Measurements from ENCODE around the gene GRIK2.

Gene GRIK2

DNA sequence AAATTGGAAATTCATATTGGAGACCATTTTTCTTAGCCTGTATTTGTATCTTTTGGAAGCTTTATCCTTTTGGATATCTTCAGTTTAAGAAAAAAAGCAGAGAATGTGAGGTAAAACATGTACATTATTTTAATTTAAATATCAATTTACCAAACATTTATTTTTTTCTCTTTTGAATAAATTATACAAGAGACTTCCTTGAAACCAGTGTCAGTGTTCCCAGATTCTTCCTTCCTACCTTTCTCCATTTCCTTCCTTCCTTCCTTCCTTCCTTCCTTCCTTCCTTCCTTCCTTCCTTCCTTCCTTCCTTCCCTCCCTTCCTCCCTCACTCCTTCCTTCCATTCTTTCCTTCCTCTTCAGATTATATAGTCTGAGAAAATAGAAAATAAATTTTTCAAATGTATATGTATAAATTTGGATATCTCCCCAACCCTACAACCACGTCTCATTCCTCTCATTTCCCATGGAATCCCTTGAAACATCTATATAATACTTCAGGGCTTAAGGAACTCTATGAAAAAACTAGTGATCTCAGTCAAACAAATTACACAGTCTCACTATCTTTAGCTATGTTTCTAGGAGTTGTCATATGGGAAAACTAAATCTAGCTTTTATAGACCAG, 528.4 kb downstream of the GRIK2 start:
- TF ChIP-seq, protein P1, sequence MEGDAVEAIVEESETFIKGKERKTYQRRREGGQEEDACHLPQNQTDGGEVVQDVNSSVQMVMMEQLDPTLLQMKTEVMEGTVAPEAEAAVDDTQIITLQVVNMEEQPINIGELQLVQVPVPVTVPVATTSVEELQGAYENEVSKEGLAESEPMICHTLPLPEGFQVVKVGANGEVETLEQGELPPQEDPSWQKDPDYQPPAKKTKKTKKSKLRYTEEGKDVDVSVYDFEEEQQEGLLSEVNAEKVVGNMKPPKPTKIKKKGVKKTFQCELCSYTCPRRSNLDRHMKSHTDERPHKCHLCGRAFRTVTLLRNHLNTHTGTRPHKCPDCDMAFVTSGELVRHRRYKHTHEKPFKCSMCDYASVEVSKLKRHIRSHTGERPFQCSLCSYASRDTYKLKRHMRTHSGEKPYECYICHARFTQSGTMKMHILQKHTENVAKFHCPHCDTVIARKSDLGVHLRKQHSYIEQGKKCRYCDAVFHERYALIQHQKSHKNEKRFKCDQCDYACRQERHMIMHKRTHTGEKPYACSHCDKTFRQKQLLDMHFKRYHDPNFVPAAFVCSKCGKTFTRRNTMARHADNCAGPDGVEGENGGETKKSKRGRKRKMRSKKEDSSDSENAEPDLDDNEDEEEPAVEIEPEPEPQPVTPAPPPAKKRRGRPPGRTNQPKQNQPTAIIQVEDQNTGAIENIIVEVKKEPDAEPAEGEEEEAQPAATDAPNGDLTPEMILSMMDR (IDR thresholded peaks at IDR 0.05) = no peak
- TF ChIP-seq ZFX (IDR thresholded peaks at IDR 0.05; ENCODE audit: borderline replicate concordance) = no peak
- no peak overlapping the region for H3K27ac ChIP-seq

DNA sequence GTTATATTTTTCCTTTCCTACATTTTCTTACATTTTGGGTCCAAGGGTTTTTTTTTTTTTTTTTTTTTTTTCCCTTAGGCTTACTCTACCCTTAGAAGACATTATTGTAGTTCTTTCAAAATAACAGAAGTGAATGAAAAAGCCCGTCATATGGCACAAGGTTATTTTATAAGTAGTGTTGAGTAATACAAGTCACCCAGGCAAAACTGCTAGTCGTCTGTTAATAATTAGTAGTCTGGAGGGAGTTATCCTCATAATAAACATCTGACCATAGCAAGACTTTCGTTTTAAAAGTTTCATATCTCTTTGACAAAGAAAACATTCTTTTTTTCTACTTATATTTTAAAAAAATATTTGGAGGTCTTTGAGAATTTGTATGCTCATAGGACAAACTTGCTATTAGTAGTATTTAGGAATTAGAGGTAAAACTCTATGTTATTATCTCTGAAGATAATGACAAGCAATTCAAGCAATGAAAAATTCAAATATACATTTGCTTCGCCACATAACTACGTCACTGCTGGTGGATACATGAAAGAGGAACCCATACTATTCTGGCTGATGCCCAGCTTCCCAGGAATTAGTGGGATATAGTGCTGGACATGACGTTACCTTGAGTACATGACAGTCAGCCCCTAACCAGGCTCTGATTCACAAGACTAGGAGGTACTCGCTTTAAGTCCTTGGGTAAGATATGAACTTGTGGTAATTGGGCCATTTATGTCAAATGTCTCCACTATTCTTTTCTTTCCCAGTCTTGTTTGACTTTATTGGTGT, 532.8 kb downstream of the GRIK2 start:
- TF ChIP-seq, protein P1 (IDR thresholded peaks at IDR 0.05) = no peak
- no peak for TF ChIP-seq ZFX (IDR thresholded peaks at IDR 0.05; ENCODE audit: borderline replicate concordance)

DNA sequence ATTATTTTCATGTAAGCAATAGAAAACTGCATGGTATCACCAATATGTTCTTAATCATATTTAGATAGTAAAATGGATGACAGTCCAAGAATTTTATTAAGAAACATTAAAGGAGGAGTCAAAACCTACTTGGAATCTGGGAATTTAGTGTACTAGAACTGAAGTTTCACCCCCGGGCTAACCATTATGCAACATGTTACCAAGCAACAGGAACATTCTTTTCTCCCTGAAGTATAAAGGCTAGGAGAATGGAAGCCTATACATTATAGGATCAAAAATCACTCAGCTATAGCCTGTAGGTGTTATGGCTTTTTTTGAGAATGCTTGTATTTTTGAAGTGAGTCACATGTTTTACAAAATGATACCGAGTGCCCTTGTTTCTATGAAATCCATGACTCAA, 538.3 kb downstream of the GRIK2 start:
- no peak overlapping the region; the same call in 1 of the 2 replicates for H3K27ac ChIP-seq
- TF ChIP-seq, protein P1 (IDR thresholded peaks at IDR 0.05) = no peak
- TF ChIP-seq ZFX (IDR thresholded peaks at IDR 0.05; ENCODE audit: borderline replicate concordance) = no peak

More for the DNA sequence above, 532.8 kb downstream of the GRIK2 start:
- no peak overlapping the region for H3K27ac ChIP-seq

DNA sequence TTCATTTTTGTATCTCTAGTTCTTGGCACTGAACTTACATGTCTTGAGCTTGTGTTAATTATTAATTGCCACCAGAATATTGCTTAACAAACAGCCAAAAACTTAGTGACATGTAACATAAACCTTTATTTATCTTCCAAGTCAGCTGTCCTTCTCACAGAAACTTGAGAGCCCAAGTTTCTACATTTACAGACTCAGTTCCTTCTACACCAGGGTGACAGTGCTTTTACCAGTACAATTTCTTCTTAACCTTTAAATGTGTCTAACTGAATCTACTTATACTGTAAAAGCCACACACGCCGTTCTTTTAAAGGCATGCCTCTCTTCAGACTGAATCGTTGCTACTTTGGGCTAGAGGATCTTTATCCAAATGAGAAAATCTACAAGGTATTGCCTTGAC, 539.2 kb downstream of the GRIK2 start:
- TF ChIP-seq, protein P1 (IDR thresholded peaks at IDR 0.05) = no peak
- no peak for TF ChIP-seq ZFX (IDR thresholded peaks at IDR 0.05; ENCODE audit: borderline replicate concordance)
- H3K27ac ChIP-seq = peak overlapping the region; percentile 53

DNA sequence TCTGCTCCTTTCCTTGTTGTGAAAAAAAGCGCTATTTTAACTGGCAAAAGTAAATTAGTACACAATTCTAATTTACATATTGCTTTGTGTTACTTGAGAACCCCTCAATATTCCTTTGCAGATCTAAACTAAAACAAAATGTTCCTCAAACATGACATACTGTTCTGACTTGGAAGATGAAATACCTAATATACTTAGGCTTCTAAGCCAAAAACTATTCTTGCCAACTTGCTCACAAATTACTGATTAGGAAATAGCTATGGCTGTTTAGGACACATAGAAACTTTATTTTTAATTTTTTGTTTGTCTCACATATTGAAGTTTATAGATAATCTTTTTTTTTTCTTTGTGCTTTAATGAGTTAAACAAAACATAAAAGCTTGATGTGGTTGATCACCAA, 542.2 kb downstream of the GRIK2 start:
- TF ChIP-seq ZFX (IDR thresholded peaks at IDR 0.05; ENCODE audit: borderline replicate concordance) = no peak
- TF ChIP-seq, protein P1 (IDR thresholded peaks at IDR 0.05) = no peak
- H3K27ac ChIP-seq = no peak overlapping the region

DNA sequence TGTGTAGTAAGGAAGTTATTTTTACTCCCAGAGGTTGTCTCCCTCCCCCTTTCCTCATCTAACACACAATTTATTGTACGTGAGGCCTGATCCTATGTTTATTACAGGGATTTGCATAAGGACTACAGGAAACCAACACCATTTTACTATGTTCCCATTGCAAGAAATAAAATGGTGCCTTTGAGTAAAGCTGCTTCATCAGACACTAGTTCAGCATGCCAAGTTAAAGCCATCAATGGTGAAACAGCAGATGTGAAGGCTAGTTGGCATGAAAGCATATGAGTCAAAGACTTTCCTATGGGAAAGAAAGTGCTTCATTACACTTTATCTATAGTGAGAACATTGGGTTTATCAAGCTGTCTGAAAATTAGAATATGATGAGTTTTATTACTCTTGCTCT, 543.0 kb downstream of the GRIK2 start:
- H3K27ac ChIP-seq = no peak overlapping the region
- no peak for TF ChIP-seq ZFX (IDR thresholded peaks at IDR 0.05; ENCODE audit: borderline replicate concordance)
- TF ChIP-seq, protein P1 (IDR thresholded peaks at IDR 0.05) = no peak

DNA sequence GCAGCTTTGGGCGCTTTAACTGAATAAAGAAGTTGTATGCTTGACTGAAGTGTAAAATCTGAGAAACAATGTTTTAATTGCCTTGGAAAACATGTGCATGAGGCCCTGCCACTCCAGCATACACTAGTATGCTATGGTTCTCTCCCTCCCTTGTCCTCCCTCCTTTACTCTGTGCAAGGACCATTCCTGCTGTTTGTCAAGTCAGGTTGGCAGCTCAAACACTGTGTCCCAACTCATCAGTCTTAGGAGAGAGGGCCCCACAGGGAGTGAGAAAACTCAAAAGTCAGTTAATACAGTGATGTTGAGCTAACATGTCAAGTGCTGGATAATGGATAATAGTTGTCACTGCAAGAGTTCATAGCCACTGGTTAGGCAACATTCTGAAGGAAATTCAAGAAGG, 543.6 kb downstream of the GRIK2 start:
- TF ChIP-seq ZFX (IDR thresholded peaks at IDR 0.05; ENCODE audit: borderline replicate concordance) = no peak
- TF ChIP-seq, protein P1 (IDR thresholded peaks at IDR 0.05) = no peak
- no peak overlapping the region for H3K27ac ChIP-seq
